Upper lobe of right lung (tissue), 1 donor: ENCODE results near the gene DGKZ. TPM values are rescaled to one million over a fixed set of nuclear protein-coding genes. Genes with fewer than 3 reads are reported as not detected.
"Not testable (repeated sequence)": the region's sequence is repeated elsewhere in the genome, so short reads cannot be mapped to it uniquely, and the experiment has no call there.

ENCODE experiments used
- ATAC-seq: fragments of 200-7000 bp; cut with Tn5 transposase; one replicate; pipeline ENCODE4 v1.9.1; 2020; ENCODE audit warnings: mild to moderate bottlenecking, moderate library complexity
- DNase-seq: peaks from one replicate; pipeline ENCODE4 v3.0.0-alpha.2; 2020
- H3K27ac ChIP-seq: fragments of 200-600 bp; one replicate; pipeline ENCODE4 v1.8.0; 2022
- H3K27me3 ChIP-seq: fragments of 200-600 bp; one replicate; pipeline ENCODE4 v1.8.0; 2022; ENCODE audit warnings: mild to moderate bottlenecking
- H3K36me3 ChIP-seq: fragments of 200-600 bp; one replicate; pipeline ENCODE4 v1.8.0; 2022
- H3K4me1 ChIP-seq: fragments of 200-600 bp; one replicate; pipeline ENCODE4 v1.8.0; 2022
- H3K4me3 ChIP-seq: fragments of 200-600 bp; one replicate; pipeline ENCODE4 v1.8.0; 2022; ENCODE audit warnings: mild to moderate bottlenecking
- H3K9me3 ChIP-seq: fragments of 200-600 bp; one replicate; pipeline ENCODE4 v1.8.0; 2022
- CTCF ChIP-seq: fragments of 200-600 bp; IDR thresholded peaks from one replicate; pipeline ENCODE4 v1.8.0; 2022; ENCODE audit warnings: antibody characterized with exemption
- intact Hi-C: fragments of 100-400 bp; cut with DNase I; formaldehyde crosslinking; loops from one replicate; pipeline ENCODE4 v1.11.0; 2022
- total RNA-seq: library from RNA; stranded (reverse); fragmentation: NEBNext Ultra II Directional; extraction: Animal tissue kit (Norgen Biotek cat#: 25700); gene quantifications from one replicate; pipeline ENCODE4 v1.2.1, GENCODE V29; 2021
- donor health status: DM: no; HTN: yes; CAD: no; lungs with severe emphysema.

The DGKZ gene
- total RNA-seq, 1 donor from 2014 or later: 50.4 TPM

- Histone ChIP-seq H3K27me3 (no peaks in the 10 kb centered on the region), H3K4me1 (peaks cover 22% of the 10 kb centered on the region), H3K36me3 (peaks cover 26% of the 10 kb centered on the region), H3K27ac (no peak overlapping the region), H3K4me3 (no peak overlapping the region), H3K9me3 (no peaks in the 10 kb centered on the region)
- DNase-seq: peak; percentile 84
- intact Hi-C loops: no loop called here
- peak; percentile 72 for ATAC-seq
- TF ChIP-seq CTCF: peak; percentile 91
Measured at GRCh38 chr11:46367244-46367915, 20.1 kb downstream of the DGKZ start.

GRCh38 chr11:46367916-46368267, 20.6 kb downstream of the DGKZ start:
- Histone ChIP-seq H3K27me3 (no peaks in the 10 kb centered on the region), H3K36me3 (peaks cover 26% of the 10 kb centered on the region), H3K9me3 (no peaks in the 10 kb centered on the region), H3K27ac (no peak overlapping the region), H3K4me3 (no peak overlapping the region), H3K4me1 (peaks cover 17% of the 10 kb centered on the region)
- DNase-seq (no peak), ATAC-seq (no peak)
- intact Hi-C loops: no loop called here
- TF ChIP-seq CTCF: no peak

- Histone ChIP-seq H3K27ac (no peak overlapping the region), H3K27me3 (no peaks in the 10 kb centered on the region), H3K9me3 (no peaks in the 10 kb centered on the region), H3K4me3 (no peak overlapping the region), H3K36me3 (peaks cover 39% of the 10 kb centered on the region), H3K4me1 (peaks cover 7% of the 10 kb centered on the region)
- intact Hi-C loops: no loop called here
- peak; percentile 84 for TF ChIP-seq CTCF
- ATAC-seq (peak; percentile 78), DNase-seq (no peak)
Measured at GRCh38 chr11:46369458-46370152, 22.3 kb downstream of the DGKZ start.

GRCh38 chr11:46370253-46370652, 23.0 kb downstream of the DGKZ start:
- no peaks in the 10 kb centered on the region for H3K27me3 ChIP-seq
- TF ChIP-seq CTCF: no peak
- no peak for DNase-seq
- peaks cover 45% of the 10 kb centered on the region for H3K36me3 ChIP-seq
- intact Hi-C loops: no loop called here
- H3K4me1 ChIP-seq: peaks cover 7% of the 10 kb centered on the region
- no peak overlapping the region for H3K4me3 ChIP-seq
- no peak overlapping the region for H3K27ac ChIP-seq
- no peaks in the 10 kb centered on the region for H3K9me3 ChIP-seq
- ATAC-seq: peak; percentile 13

- H3K27ac ChIP-seq, H3K9me3 ChIP-seq, ATAC-seq, H3K4me3 ChIP-seq, H3K27me3 ChIP-seq, H3K4me1 ChIP-seq, DNase-seq, intact Hi-C loops: not testable (repeated sequence)
- peaks cover 55% of the 10 kb centered on the region for H3K36me3 ChIP-seq
Measured at GRCh38 chr11:46371262-46371661, 24.0 kb downstream of the DGKZ start.

- ATAC-seq (no peak), DNase-seq (no peak)
- H3K9me3 ChIP-seq: no peaks in the 10 kb centered on the region
- H3K27me3 ChIP-seq: no peaks in the 10 kb centered on the region
- peaks cover 60% of the 10 kb centered on the region for H3K36me3 ChIP-seq
- no peak for TF ChIP-seq CTCF
- H3K27ac ChIP-seq: no peak overlapping the region
- H3K4me1 ChIP-seq: peaks cover 4% of the 10 kb centered on the region
- H3K4me3 ChIP-seq: no peak overlapping the region
- intact Hi-C loops: no loop called here
Measured at GRCh38 chr11:46372086-46372485, 24.8 kb downstream of the DGKZ start.

- DNase-seq, H3K27ac ChIP-seq, H3K4me3 ChIP-seq, H3K27me3 ChIP-seq, H3K9me3 ChIP-seq, intact Hi-C loops, ATAC-seq, H3K4me1 ChIP-seq: not testable (repeated sequence)
- peaks cover 60% of the 10 kb centered on the region for H3K36me3 ChIP-seq
Measured at GRCh38 chr11:46372501-46372900, 25.2 kb downstream of the DGKZ start.
